ENCODE results near the gene C6orf58.

Gene C6orf58

GRCh38 chr6:127576874-127577273 lies at the start of gene C6orf58:
C6orf58 (plus strand) TSS chr6:127577174; CDS start chr6:127577186, 12 bp downstream.
- DNase-seq (ENCODE audit: low read depth) = no peak

- no peak for DNase-seq (ENCODE audit: low read depth)
These were observed 44.0 kb upstream of the C6orf58 start for GRCh38 chr6:127533011-127533410.

- DNase-seq (ENCODE audit: low read depth) = no peak
These were observed 43.2 kb upstream of the C6orf58 start for GRCh38 chr6:127533736-127534135.

- DNase-seq (ENCODE audit: low read depth) = no peak
These were observed 38.2 kb upstream of the C6orf58 start for GRCh38 chr6:127538750-127539264.

- DNase-seq (ENCODE audit: low read depth) = no peak
These were observed 37.7 kb upstream of the C6orf58 start for GRCh38 chr6:127539272-127539671.

GRCh38 chr6:127547215-127547614 lies 29.8 kb upstream of the C6orf58 start:
- no peak for DNase-seq (ENCODE audit: low read depth)

- DNase-seq (ENCODE audit: low read depth) = no peak
These were observed 28.9 kb upstream of the C6orf58 start for GRCh38 chr6:127547904-127548649.

GRCh38 chr6:127550403-127550802 lies 26.6 kb upstream of the C6orf58 start:
- DNase-seq (ENCODE audit: low read depth) = peak; percentile 45

- DNase-seq (ENCODE audit: low read depth) = peak; percentile 17
These were observed 22.5 kb upstream of the C6orf58 start for GRCh38 chr6:127554435-127555006.

GRCh38 chr6:127561660-127562059 lies 15.3 kb upstream of the C6orf58 start:
- no peak for DNase-seq (ENCODE audit: low read depth)

- DNase-seq (ENCODE audit: low read depth) = no peak
These were observed 12.2 kb upstream of the C6orf58 start for GRCh38 chr6:127564761-127565160.

GRCh38 chr6:127566119-127566518 lies 10.9 kb upstream of the C6orf58 start:
- DNase-seq (ENCODE audit: low read depth) = no peak

GRCh38 chr6:127566651-127567050 lies 10.3 kb upstream of the C6orf58 start:
- no peak for DNase-seq (ENCODE audit: low read depth)

- no peak for DNase-seq (ENCODE audit: low read depth)
These were observed 9.5 kb upstream of the C6orf58 start for GRCh38 chr6:127567476-127567875.

- DNase-seq (ENCODE audit: low read depth) = no peak
These were observed 6.1 kb upstream of the C6orf58 start for GRCh38 chr6:127570739-127571389.

GRCh38 chr6:127578900-127579299 lies 1.9 kb downstream of the C6orf58 start:
- DNase-seq (ENCODE audit: low read depth) = no peak

GRCh38 chr6:127581576-127581975 lies 4.6 kb downstream of the C6orf58 start:
- no peak for DNase-seq (ENCODE audit: low read depth)

- DNase-seq (ENCODE audit: low read depth) = no peak
These were observed 5.9 kb downstream of the C6orf58 start for GRCh38 chr6:127582777-127583462.

- DNase-seq (ENCODE audit: low read depth) = no peak
These were observed 8.1 kb downstream of the C6orf58 start for GRCh38 chr6:127585123-127585522.

- no peak for DNase-seq (ENCODE audit: low read depth)
These were observed 9.4 kb downstream of the C6orf58 start for GRCh38 chr6:127586372-127586771.

GRCh38 chr6:127587875-127588274 lies 10.9 kb downstream of the C6orf58 start:
- DNase-seq (ENCODE audit: low read depth) = no peak

GRCh38 chr6:127589135-127589534 lies 12.2 kb downstream of the C6orf58 start:
- DNase-seq (ENCODE audit: low read depth) = no peak
